ENCODE results near the gene MEIG1.
"Not testable (repeated sequence)": the region's sequence is repeated elsewhere in the genome, so short reads cannot be mapped to it uniquely, and the experiment has no call there.

The MEIG1 gene

GRCh38 chr10:14958872-14959220, 342 bp upstream of the MEIG1 start:
- DNase-seq: no peak

- no peak for DNase-seq
Measured at GRCh38 chr10:14967897-14968296, 8.7 kb downstream of the MEIG1 start.

- DNase-seq: no peak
Measured at GRCh38 chr10:14971867-14972448, 12.8 kb downstream of the MEIG1 start.

GRCh38 chr10:14974153-14974998, 15.2 kb downstream of the MEIG1 start:
- DNase-seq: not testable (repeated sequence)

- peak in 1 of 2 experiments; percentile 15 for DNase-seq
Measured at GRCh38 chr10:14975672-14976273, 16.6 kb downstream of the MEIG1 start.

DNA sequence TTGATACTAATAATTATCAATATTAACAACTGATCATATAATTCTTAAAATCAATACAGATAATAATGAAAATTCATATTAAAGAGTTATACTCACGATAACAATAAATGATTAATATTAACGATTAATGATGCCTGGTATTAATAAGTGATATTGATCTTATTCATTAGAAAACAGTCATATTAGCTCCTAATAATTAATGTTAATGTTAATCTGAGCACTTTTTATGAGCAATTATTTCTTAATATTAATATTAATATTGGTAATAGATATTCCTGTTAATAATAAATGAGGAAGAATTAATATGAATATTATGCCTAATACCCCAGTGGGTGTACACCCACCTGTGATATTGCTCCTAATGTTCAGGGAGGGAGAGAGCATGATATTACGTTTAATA, 23.6 kb downstream of the MEIG1 start:
- DNase-seq: no peak

- DNase-seq: not testable (repeated sequence)
Measured at GRCh38 chr10:14989552-14989951, 30.4 kb downstream of the MEIG1 start.

GRCh38 chr10:14991035-14991749, 32.0 kb downstream of the MEIG1 start:
- DNase-seq: peak in 1 of 2 experiments; percentile 4

DNA sequence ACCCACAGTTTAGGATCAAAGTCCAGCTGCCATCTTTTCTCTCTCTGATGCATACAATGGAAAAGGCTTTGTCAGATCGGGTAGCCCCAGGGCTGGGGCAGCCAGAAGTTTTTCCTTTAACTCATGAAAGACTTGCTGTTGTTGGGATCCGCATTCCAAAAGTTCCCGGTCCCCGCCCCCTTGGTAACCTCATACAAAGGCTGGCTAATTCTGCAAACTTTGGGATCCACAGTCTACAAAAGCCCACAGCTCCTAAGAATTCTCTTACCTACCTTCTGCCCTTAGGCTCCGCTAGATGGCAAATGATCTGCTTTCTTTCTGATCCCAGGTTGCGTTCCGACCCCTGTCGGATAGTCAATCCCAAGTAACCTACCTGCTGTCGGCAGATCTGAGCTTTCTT, 33.1 kb downstream of the MEIG1 start:
- DNase-seq: not testable (repeated sequence)

DNA sequence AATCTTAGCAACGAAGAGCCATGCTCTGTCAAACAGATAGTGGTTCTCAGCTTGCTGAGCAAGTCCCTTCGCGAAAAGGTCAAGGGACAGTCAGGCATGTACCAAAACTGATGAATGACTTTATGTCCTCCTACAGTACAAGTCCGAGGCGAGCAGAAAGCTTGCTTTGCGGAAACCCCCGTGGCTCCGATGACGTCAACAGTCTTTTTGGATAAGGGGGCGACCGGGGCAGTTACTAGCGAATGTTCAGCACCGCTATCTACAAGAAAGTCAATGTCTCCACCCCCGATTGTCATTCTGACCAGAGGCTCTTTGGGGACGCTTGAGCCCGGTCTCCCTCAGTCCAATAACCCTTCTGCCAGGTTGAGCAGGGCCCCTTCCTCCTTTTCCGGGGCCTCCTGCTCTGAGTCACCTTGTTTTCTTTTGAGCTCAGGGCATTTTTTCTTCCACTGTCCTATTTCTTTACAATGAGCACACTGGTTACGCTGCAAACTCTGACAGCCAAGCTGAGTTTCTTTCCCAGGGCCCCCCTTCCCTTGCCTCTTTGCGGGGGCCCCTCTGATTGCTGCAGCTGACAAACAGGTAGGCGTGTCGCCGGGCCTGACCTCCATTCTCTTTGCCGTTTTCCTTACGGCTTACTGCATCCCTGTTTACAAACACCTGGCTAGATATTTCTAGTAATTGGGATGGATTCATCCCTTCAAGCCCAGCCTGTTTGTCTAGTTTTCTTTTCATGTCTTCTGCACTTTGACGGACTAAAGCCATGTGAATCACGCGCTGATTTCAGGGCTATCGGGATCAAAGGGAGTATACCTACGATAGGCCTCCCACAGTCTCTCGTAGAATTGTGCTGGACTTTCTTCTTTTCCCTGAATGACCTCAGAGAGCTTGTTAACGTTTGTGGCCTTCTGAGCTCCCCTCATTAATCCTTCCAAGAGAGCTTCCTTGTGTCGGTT, 34.6 kb downstream of the MEIG1 start:
- DNase-seq: not testable (repeated sequence)

DNA sequence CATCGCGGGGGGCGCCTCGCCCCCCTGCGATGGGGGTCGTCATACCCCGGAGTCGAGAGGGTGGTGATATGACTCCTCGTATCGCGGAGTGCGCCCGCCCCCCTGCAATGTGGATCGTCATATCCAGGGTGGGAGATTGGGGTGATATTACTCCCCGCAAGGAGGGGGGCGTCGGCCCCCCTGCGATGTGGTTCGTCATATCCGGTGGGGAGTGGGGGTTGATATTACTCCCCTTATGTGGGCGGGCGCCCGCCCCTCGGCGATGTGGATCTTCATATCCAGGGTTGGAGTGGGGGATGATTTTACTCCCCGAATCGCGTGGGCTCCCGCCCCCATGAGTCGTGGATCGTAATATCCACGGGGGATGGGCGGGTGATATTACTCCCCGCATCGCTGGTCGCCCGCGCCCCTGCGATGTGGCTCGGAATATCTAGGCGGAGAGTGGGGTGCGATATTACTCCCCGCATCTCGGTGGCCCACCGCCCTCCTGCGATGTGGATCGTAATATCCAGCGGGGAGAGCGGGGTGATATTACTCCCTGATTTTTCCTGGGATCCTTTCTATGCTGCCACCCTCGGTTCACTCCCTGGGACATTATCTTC, 36.9 kb downstream of the MEIG1 start:
- no peak for DNase-seq

DNA sequence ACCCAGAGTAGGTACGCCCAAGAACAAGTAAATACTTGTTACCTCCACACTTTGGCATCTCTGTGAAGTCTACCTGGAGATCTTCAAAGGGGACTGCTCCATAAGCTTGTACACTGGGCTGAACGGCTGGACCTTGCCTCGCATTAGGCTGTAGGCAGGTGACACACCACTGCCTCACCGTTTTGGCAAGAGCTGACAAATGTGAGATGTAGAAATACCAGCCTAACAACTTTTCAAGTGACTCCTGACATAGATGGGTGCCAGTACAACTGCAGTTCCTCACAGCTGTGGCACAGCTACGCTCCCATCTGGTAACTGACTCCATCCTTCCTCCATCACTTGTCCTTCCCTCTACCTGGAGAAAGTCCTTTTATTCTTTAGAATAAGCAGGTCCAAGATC, 54.3 kb downstream of the MEIG1 start:
- DNase-seq: not testable (repeated sequence)

DNA sequence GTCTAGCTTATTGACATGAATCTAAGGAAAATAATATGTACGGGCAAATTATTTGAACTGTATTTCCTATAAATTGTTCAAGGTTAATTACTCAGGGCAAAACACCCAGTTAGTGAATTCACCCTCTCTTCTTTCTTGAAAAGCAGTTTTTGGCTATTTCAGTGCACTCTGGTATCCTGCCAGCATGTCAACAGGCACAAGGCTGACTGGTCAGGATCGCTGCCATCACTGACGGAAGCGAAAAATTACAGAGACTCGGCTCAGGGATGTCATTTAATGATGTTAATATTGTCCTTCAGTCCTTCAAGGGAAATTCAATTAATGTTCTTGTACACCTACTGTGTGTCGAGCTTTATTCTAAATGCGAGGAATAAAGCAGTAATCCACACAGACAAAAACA, 56.3 kb downstream of the MEIG1 start:
- no peak for DNase-seq

GRCh38 chr10:15020966-15021365, 61.8 kb downstream of the MEIG1 start:
- not testable (repeated sequence) for DNase-seq

Data from SW 1271 (cell line).